Subcutaneous preadipocyte (primary cell): ENCODE results near the gene ZNF280A. TPM values are rescaled to one million over a fixed set of nuclear protein-coding genes. Genes with fewer than 3 reads are reported as not detected.

ENCODE experiments used
- total RNA-seq: library from RNA; depleted of rRNA; stranded (reverse); fragments of >200 nt; gene quantifications from 2 replicates; pipeline ENCODE4 v1.2.3, GENCODE V29; 2012

ZNF280A gene, protein sequence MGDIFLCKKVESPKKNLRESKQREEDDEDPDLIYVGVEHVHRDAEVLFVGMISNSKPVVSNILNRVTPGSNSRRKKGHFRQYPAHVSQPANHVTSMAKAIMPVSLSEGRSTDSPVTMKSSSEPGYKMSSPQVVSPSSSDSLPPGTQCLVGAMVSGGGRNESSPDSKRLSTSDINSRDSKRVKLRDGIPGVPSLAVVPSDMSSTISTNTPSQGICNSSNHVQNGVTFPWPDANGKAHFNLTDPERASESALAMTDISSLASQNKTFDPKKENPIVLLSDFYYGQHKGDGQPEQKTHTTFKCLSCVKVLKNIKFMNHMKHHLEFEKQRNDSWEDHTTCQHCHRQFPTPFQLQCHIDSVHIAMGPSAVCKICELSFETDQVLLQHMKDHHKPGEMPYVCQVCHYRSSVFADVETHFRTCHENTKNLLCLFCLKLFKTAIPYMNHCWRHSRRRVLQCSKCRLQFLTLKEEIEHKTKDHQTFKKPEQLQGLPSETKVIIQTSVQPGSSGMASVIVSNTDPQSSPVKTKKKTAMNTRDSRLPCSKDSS
- total RNA-seq = 0.20 and 0.37 TPM in 2 replicates

DNA sequence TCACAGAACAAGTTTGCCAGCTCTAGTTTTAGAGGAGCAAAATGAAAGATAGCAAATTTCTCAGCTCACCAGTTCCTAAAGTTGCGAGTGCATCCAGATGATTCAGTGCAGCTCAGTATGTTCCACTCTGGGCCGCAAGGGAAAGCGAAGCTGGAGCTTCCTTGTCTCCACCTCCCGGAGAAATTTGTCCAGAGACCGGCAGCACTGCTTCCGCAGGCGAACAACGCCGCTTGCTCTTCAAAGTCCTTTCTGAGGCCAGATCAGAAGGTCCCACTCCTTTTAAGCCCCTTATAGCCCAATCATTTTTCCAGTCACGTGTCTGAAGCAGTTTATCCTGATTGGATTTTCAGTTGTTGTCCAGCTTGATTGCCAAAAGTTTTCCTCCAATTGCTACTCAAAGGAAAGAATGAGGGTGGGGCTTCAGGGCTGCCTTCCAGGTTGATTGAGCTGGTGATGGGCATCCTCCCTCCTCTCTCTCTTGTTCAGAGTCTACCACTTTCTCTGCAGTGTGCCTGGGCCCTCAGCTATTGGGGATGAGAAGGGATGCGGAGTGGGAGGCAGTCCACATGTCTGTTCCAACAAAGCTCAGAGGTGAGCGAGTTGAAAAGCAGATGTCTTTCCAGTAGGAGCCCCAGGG, at the start of gene ZNF280A:
Gene ZNF280A (minus strand): TSS at position 251 of the 637 bp plus-strand sequence. CDS start 4,640 bp downstream, outside the sequence.

DNA sequence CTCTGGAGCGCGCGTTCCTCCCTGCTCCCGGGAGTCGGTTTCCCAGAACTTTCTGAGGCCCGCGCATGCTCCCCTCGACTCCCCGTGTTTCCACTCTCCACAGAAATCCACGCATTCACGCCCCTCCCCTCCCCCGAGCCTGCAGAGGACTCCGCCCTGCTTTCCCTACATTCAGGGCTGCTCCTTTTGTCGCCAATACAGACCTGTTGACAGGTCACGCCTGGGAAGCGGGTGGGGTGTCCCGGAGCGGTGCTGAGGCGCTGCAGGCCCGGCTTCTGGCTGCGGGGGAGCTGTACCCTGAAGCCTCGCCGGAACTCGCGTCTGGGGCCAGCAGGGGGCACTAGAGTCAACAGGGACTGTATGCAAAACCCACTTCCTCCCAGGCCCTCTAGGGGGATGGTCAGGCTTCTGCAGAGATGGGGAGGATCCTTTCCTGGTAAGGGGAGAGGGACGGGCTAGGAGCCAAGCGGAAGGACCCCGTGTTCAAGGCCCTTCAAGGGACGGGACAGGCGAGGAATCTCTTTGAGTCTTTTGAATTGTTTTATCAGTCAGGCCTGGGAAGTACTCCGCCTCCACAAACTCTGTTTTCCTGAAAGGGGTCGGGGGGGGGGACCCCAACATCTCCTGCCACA, 39.0 kb upstream of the ZNF280A start, which contains the start of gene PRAME:
Gene PRAME (minus strand): TSS at position 294 of the 632 bp plus-strand sequence. CDS start 2,433 bp downstream, outside the sequence.

DNA sequence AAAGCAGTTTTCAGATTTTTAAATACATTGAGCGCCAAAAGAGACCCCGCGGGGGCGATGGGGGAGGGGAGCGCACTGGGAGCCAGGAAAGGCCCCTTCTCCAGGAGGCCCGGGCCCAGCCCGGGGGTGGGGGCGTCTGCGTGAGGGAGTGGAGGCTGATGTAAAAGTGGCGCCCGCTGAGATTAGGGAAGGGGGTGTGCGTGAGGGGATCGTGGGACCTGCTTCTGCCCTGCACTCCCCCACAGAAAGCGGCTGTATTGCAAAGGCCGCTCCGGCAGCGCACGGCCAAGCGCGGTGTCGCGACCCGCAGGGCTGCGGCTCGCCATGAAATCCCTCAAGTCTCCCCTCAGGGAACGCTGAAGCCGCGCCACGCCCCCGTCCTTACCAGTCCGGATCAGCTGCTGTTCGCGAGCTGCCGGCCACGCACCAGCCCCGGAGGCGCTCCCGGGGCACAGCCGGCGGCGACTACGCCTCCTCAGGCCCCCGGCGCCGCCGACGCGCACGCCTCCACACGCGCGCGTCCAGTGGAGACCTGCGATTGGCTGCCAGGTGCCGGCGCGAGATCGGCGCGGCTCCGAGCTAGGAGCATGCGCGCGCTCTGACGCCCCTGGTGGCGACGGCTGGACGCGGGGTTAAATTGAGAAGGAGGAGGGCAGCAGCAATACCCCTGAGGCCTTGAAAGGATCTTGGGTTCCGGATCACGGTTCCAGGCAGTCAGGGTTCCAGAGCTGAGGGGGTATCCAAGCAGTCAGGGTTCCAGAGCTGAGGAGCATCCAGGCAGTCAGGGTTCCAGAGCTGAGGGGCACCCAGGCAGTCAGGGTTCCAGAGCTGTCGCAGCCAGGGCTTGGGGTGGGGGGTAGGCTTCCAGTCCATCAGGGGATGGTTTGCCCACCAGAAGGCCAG, 11.5 kb downstream of the ZNF280A start, which contains the start of gene ZNF280B:
Gene ZNF280B (minus strand): TSS at position 469 of the 903 bp plus-strand sequence. CDS start 19,344 bp downstream, outside the sequence.

Other genes with a start within 250 kb of the ZNF280A start
- gene ZNF280B, start 11.5 kb downstream of the ZNF280A start, total RNA-seq = 0.73 and 0.98 TPM in 2 replicates
- 0.20 and 0.37 TPM in 2 replicates for gene PRAME, start 39.0 kb upstream of the ZNF280A start, total RNA-seq
- not detected in 2 replicates for gene GGTLC2, start 124.3 kb upstream of the ZNF280A start, total RNA-seq